H9 (cell line): Measurements from ENCODE around the gene NCAPG. TPM values are rescaled to one million over a fixed set of nuclear protein-coding genes. Genes with fewer than 3 reads are reported as not detected.
A peak's percentile ranks its signal among the peaks of the same experiment; 100 is the strongest.

ENCODE experiments used
- DNase-seq: peaks from one replicate; pipeline ENCODE4 v3.0.0-alpha.2; 2017
- H2AFZ ChIP-seq: one replicate; pipeline ENCODE4 v1.6.1; 2013; ENCODE audit warnings: mild to moderate bottlenecking, low read length, control low read depth, moderate library complexity
- H2AK5ac ChIP-seq: 2 replicates; pipeline ENCODE4 v1.6.1; 2013; ENCODE audit warnings: low read length, control low read depth, mixed read lengths; ENCODE audit not compliant: insufficient read length
- H2BK120ac ChIP-seq: one replicate; pipeline ENCODE4 v1.6.1; 2013; ENCODE audit warnings: low read depth, mild to moderate bottlenecking, low read length, control low read depth, inconsistent platforms; ENCODE audit not compliant: poor library complexity, severe bottlenecking
- H2BK12ac ChIP-seq: 2 replicates; pipeline ENCODE4 v1.6.1; 2013; ENCODE audit warnings: low read length, control low read depth, mixed read lengths, low read depth; ENCODE audit not compliant: insufficient read length
- H2BK15ac ChIP-seq: 2 replicates; pipeline ENCODE4 v1.6.1; 2013; ENCODE audit warnings: low read depth, low read length, control low read depth
- H2BK20ac ChIP-seq: one replicate; pipeline ENCODE4 v1.6.1; 2013; ENCODE audit warnings: low read depth, mild to moderate bottlenecking, low read length, control low read depth, inconsistent platforms; ENCODE audit not compliant: poor library complexity, severe bottlenecking
- H2BK5ac ChIP-seq: 2 replicates; pipeline ENCODE4 v1.6.1; 2013; ENCODE audit warnings: low read length, control low read depth, mixed read lengths; ENCODE audit not compliant: insufficient read length
- H3K14ac ChIP-seq: 2 replicates; pipeline ENCODE4 v1.6.1; 2013; ENCODE audit warnings: low read length, control low read depth; ENCODE audit not compliant: insufficient read depth
- H3K18ac ChIP-seq: 2 replicates; pipeline ENCODE4 v1.6.1; 2013; ENCODE audit warnings: low read depth, mild to moderate bottlenecking, mixed read lengths, low read length, control low read depth; ENCODE audit not compliant: insufficient read length
- H3K23ac ChIP-seq: 2 replicates; pipeline ENCODE4 v1.6.1; 2013; ENCODE audit warnings: low read length, control low read depth, mixed read lengths, low read depth; ENCODE audit not compliant: insufficient read length
- H3K23me2 ChIP-seq: 2 replicates; pipeline ENCODE4 v1.6.1; 2013; ENCODE audit warnings: low read depth, mild to moderate bottlenecking, mixed read lengths, low read length, control low read depth; ENCODE audit not compliant: insufficient read length, poor library complexity, severe bottlenecking
- H3K27ac ChIP-seq: 2 replicates; pipeline ENCODE4 v1.5.1; 2013; ENCODE audit warnings: low read length, control low read depth, mixed read lengths, low read depth; ENCODE audit not compliant: insufficient read length
- H3K27me3 ChIP-seq: 2 replicates; pipeline ENCODE4 v1.6.1; 2013; ENCODE audit warnings: low read length, control low read depth, inconsistent platforms; ENCODE audit not compliant: insufficient read depth
- H3K4ac ChIP-seq: 2 replicates; pipeline ENCODE4 v1.6.1; 2013; ENCODE audit warnings: low read depth, mild to moderate bottlenecking, control low read depth, inconsistent platforms, low read length, moderate library complexity
- H3K4me1 ChIP-seq: 2 replicates; pipeline ENCODE4 v1.6.1; 2013; ENCODE audit warnings: low read length, control low read depth, inconsistent platforms; ENCODE audit not compliant: insufficient read depth
- H3K4me2 ChIP-seq: 2 replicates; pipeline ENCODE4 v1.6.1; 2013; ENCODE audit warnings: low read length, control low read depth, mixed read lengths; ENCODE audit not compliant: insufficient read length, insufficient read depth
- H3K56ac ChIP-seq: 2 replicates; pipeline ENCODE4 v1.6.1; 2013; ENCODE audit warnings: low read depth, mild to moderate bottlenecking, mixed read lengths, low read length, control low read depth; ENCODE audit not compliant: insufficient read length
- H3K79me1 ChIP-seq: 2 replicates; pipeline ENCODE4 v1.6.1; 2013; ENCODE audit warnings: low read depth, mild to moderate bottlenecking, moderate library complexity, low read length, control low read depth, inconsistent platforms; ENCODE audit not compliant: insufficient read depth, poor library complexity, severe bottlenecking
- H3K79me2 ChIP-seq: 2 replicates; pipeline ENCODE4 v1.6.1; 2013; ENCODE audit warnings: low read length, control low read depth, inconsistent platforms; ENCODE audit not compliant: insufficient read depth
- H3K9ac ChIP-seq: 2 replicates; pipeline ENCODE4 v1.6.1; 2013; ENCODE audit warnings: low read length, control low read depth, mixed read lengths; ENCODE audit not compliant: insufficient read length; ENCODE audit errors: extremely low read depth
- H3K9me3 ChIP-seq: one replicate; pipeline ENCODE4 v1.6.1; 2013; ENCODE audit warnings: low read depth, low read length, inconsistent platforms; ENCODE audit not compliant: control insufficient read depth
- H3T11ph ChIP-seq: one replicate; pipeline ENCODE4 v1.6.1; 2013; ENCODE audit warnings: mild to moderate bottlenecking, low read length, control low read depth, inconsistent platforms
- H4K20me1 ChIP-seq: one replicate; pipeline ENCODE4 v1.6.1; 2013; ENCODE audit not compliant: control insufficient read depth, insufficient read length, insufficient read depth
- H4K5ac ChIP-seq: 2 replicates; pipeline ENCODE4 v1.6.1; 2013; ENCODE audit warnings: low read depth, mild to moderate bottlenecking, mixed read lengths, low read length, control low read depth; ENCODE audit not compliant: insufficient read length
- H4K8ac ChIP-seq: replicated peaks from 2 replicates; pipeline ENCODE4 v1.6.1; 2013; ENCODE audit warnings: low read length, control low read depth, mixed read lengths, low read depth; ENCODE audit not compliant: insufficient read length
- H4K91ac ChIP-seq: 2 replicates; pipeline ENCODE4 v1.6.1; 2013; ENCODE audit warnings: low read depth, mild to moderate bottlenecking, moderate library complexity, mixed read lengths, low read length, control low read depth; ENCODE audit not compliant: insufficient read length
- H3K27ac Mint-ChIP-seq, 3 experiments: 2 replicates in 2 of 3; 3 replicates in 1 of 3; pipeline ENCODE4 v1.8.0; 2020 to 2021; ENCODE audit warnings: mixed read lengths in 3 of 3, mild to moderate bottlenecking in 1 of 3, moderate library complexity in 1 of 3
- H3K27me3 Mint-ChIP-seq: 2 replicates; pipeline ENCODE4 v1.8.0; 2021; ENCODE audit warnings: low read depth, mild to moderate bottlenecking, moderate library complexity, mixed read lengths
- H3K36me3 Mint-ChIP-seq, 3 experiments: 2 replicates in 2 of 3; 3 replicates in 1 of 3; pipeline ENCODE4 v1.8.0; 2020 to 2021; ENCODE audit warnings: low read depth in 3 of 3, mixed read lengths in 3 of 3; ENCODE audit not compliant: insufficient read depth in 1 of 3
- H3K4me1 Mint-ChIP-seq, 2 experiments: 2 replicates each; pipeline ENCODE4 v1.8.0; 2020; ENCODE audit warnings: mixed read lengths in 2 of 2
- H3K4me3 Mint-ChIP-seq, 2 experiments: 2 replicates in 1 of 2; 3 replicates in 1 of 2; pipeline ENCODE4 v1.8.0; 2020 to 2021; ENCODE audit warnings: mild to moderate bottlenecking in 2 of 2, mixed read lengths in 2 of 2, moderate library complexity in 1 of 2
- H3K9me3 Mint-ChIP-seq, 2 experiments: 2 replicates in 1 of 2; 3 replicates in 1 of 2; pipeline ENCODE4 v1.8.0; 2020; ENCODE audit warnings: mild to moderate bottlenecking in 2 of 2, mixed read lengths in 2 of 2, moderate library complexity in 1 of 2
- CTCF ChIP-seq: fragments of 200-600 bp; sonication (generic); conservative IDR thresholded peaks from 3 replicates; pipeline ENCODE4 v1.8.0; 2021; ENCODE audit warnings: antibody characterized with exemption, mild to moderate bottlenecking
- WGBS: extraction: QIAGEN DNeasy Blood & Tissue Kit; methylation state at CpG from one replicate; pipeline ENCODE4 v1.1.7; 2013; ENCODE audit warnings: missing lambda C conversion rate, low lambda C conversion rate, mixed read lengths; ENCODE audit not compliant: insufficient read length; ENCODE audit errors: extremely low coverage; 5-methylcytosine and 5-hydroxymethylcytosine counted together
- total RNA-seq: library from RNA; stranded (reverse); gene quantifications from 2 replicates; pipeline ENCODE4 v1.2.1, GENCODE V29; 2021

The NCAPG gene
- total RNA-seq, 1 experiment from 2014 or later = 48.8 TPM

- Histone ChIP-seq H3K9ac (no peak overlapping the region), H2BK5ac (no peak overlapping the region), H3K56ac (no peak overlapping the region), H3K27ac (no peak overlapping the region), H4K91ac (no peak overlapping the region), H4K5ac (no peak overlapping the region), H2BK20ac (no peak overlapping the region), H3K27me3 (no peaks in the 10 kb centered on the region), H2BK15ac (no peak overlapping the region), H3K4me1 (no peaks in the 10 kb centered on the region; the same call in 1 of the 2 replicates), H3K79me1 (no peaks in the 10 kb centered on the region), H3T11ph (no peak overlapping the region), H3K4ac (no peak overlapping the region), H2AFZ (no peak overlapping the region), H2BK120ac (no peak overlapping the region), H3K14ac (no peak overlapping the region), H2AK5ac (no peak overlapping the region), H3K18ac (no peak overlapping the region), H4K20me1 (no peaks in the 10 kb centered on the region), H2BK12ac (no peak overlapping the region), H3K9me3 (no peaks in the 10 kb centered on the region), H3K23ac (no peak overlapping the region), H3K23me2 (no peaks in the 10 kb centered on the region), H3K4me2 (no peak overlapping the region), H3K79me2 (no peaks in the 10 kb centered on the region), H4K8ac (no peak overlapping the region)
- Mint-ChIP-seq H3K36me3 (no peaks in the 10 kb centered on the region), H3K9me3 (no peaks in the 10 kb centered on the region), H3K27me3 (no peaks in the 10 kb centered on the region), H3K27ac (peak overlapping the region in 2 of 3 experiments; percentile 51 to 69; a peak in 2 of 7 replicates), H3K4me3 (no peak overlapping the region), H3K4me1 (peaks cover 8 to 11% of the 10 kb centered on the region in 2 experiments)
- no peak for TF ChIP-seq CTCF
- DNase-seq = no peak
- no CpG with 5 or more reads among the region's 1 CpG for WGBS
These were observed 78.9 kb downstream of the NCAPG start for GRCh38 chr4:17889692-17890091.
